Measurements from ENCODE around the gene HSPBP1. TPM values are rescaled to one million over a fixed set of nuclear protein-coding genes. Genes with fewer than 3 reads are reported as not detected.

HSPBP1 gene
- total RNA-seq (2014; rRNA removed; shearing (Covaris generic)): 35.1 and 57.0 TPM in 2 replicates

GRCh38 chr19:55279770-55280643 is at the start of gene HSPBP1:
TSS of gene HSPBP1 (minus strand) at chr19:55280110. CDS start at chr19:55279608, 502 bp downstream.
- DNase-seq (ENCODE audit: low read depth): peak; percentile 93

- DNase-seq (ENCODE audit: low read depth): peak; percentile 55
These were observed 48.9 kb upstream of the HSPBP1 start for GRCh38 chr19:55328774-55329318.

- DNase-seq (ENCODE audit: low read depth): no peak
These were observed 45.3 kb upstream of the HSPBP1 start, which contains the start of gene TMEM150B for GRCh38 chr19:55325172-55325571. TSS of gene TMEM150B (minus strand) at chr19:55325341. CDS start at chr19:55321036, 4,305 bp downstream.

GRCh38 chr19:55324662-55325061 is 44.8 kb upstream of the HSPBP1 start:
- no peak for DNase-seq (ENCODE audit: low read depth)

- no peak for DNase-seq (ENCODE audit: low read depth)
These were observed 42.4 kb upstream of the HSPBP1 start for GRCh38 chr19:55322204-55322885.

GRCh38 chr19:55321466-55322137 is 41.7 kb upstream of the HSPBP1 start:
- no peak for DNase-seq (ENCODE audit: low read depth)

GRCh38 chr19:55320844-55321419 is 41.0 kb upstream of the HSPBP1 start:
- no peak for DNase-seq (ENCODE audit: low read depth)

GRCh38 chr19:55319785-55320184 is 39.9 kb upstream of the HSPBP1 start:
- DNase-seq (ENCODE audit: low read depth): peak; percentile 54

GRCh38 chr19:55316646-55317045 is 36.7 kb upstream of the HSPBP1 start:
- DNase-seq (ENCODE audit: low read depth): no peak

GRCh38 chr19:55315956-55316525 is 36.1 kb upstream of the HSPBP1 start:
- DNase-seq (ENCODE audit: low read depth): no peak

- no peak for DNase-seq (ENCODE audit: low read depth)
These were observed 34.5 kb upstream of the HSPBP1 start for GRCh38 chr19:55314396-55314795.

- DNase-seq (ENCODE audit: low read depth): no peak
These were observed 33.0 kb upstream of the HSPBP1 start for GRCh38 chr19:55312621-55313512.

- DNase-seq (ENCODE audit: low read depth): no peak
These were observed 31.9 kb upstream of the HSPBP1 start for GRCh38 chr19:55311797-55312196.

GRCh38 chr19:55311397-55311796 is 31.5 kb upstream of the HSPBP1 start:
- DNase-seq (ENCODE audit: low read depth): no peak

GRCh38 chr19:55310498-55310897 is 30.6 kb upstream of the HSPBP1 start:
- DNase-seq (ENCODE audit: low read depth): no peak

GRCh38 chr19:55309448-55309847 is 29.5 kb upstream of the HSPBP1 start:
- no peak for DNase-seq (ENCODE audit: low read depth)

- no peak for DNase-seq (ENCODE audit: low read depth)
These were observed 28.4 kb upstream of the HSPBP1 start for GRCh38 chr19:55308281-55308680.

GRCh38 chr19:55306712-55307111 is 26.8 kb upstream of the HSPBP1 start:
- DNase-seq (ENCODE audit: low read depth): no peak

- no peak for DNase-seq (ENCODE audit: low read depth)
These were observed 26.2 kb upstream of the HSPBP1 start for GRCh38 chr19:55305983-55306562.

GRCh38 chr19:55305491-55305890 is 25.6 kb upstream of the HSPBP1 start:
- peak; percentile 32 for DNase-seq (ENCODE audit: low read depth)
